Activated B cell treated with CpG ODN at 0.5 μM for 24 hours (primary cell): ENCODE data around the gene RNF121. TPM values are rescaled to one million over a fixed set of nuclear protein-coding genes. Genes with fewer than 3 reads are reported as not detected.

Source experiments
- ATAC-seq: fragments of 200-7000 bp; cut with Tn5 transposase; one replicate; pipeline ENCODE4 v1.10.0; 2021; ENCODE audit warnings: low read depth, mild to moderate bottlenecking, moderate library complexity
- CTCF ChIA-PET: fragments of 350-600 bp; sonication (Branson Sonifier 250); formaldehyde crosslinking; loops from one replicate; lab custom pipeline; 2021; ENCODE audit warnings: antibody characterized with exemption; lab: Charles Lee
- POLR2A ChIA-PET: fragments of 350-600 bp; sonication (Branson Sonifier 250); formaldehyde crosslinking; loops from one replicate; lab custom pipeline; 2021; ENCODE audit warnings: antibody characterized with exemption; lab: Charles Lee
- DNase-seq: peaks from one replicate; pipeline ENCODE4 v3.0.0; 2022
- H3K27ac Mint-ChIP-seq: one replicate; pipeline ENCODE4 v1.8.0; 2020; ENCODE audit warnings: mixed read lengths
- H3K27me3 Mint-ChIP-seq: one replicate; pipeline ENCODE4 v1.8.0; 2021; ENCODE audit warnings: mixed read lengths
- H3K36me3 Mint-ChIP-seq: one replicate; pipeline ENCODE4 v1.8.0; 2021; ENCODE audit warnings: low read depth, mixed read lengths
- H3K4me1 Mint-ChIP-seq: one replicate; pipeline ENCODE4 v1.8.0; 2021; ENCODE audit warnings: mixed read lengths
- H3K4me3 Mint-ChIP-seq: one replicate; pipeline ENCODE4 v1.8.0; 2020; ENCODE audit warnings: mild to moderate bottlenecking, mixed read lengths
- H3K9me3 Mint-ChIP-seq: one replicate; pipeline ENCODE4 v1.8.0; 2020; ENCODE audit warnings: mixed read lengths
- intact Hi-C: fragments of 100-400 bp; cut with micrococcal nuclease; formaldehyde crosslinking; loops from one replicate; pipeline ENCODE4 v1.15.1; 2024
- total RNA-seq: library from RNA; stranded (reverse); gene quantifications from 2 replicates; pipeline ENCODE4 v1.2.3, GENCODE V29; 2022
- TF ChIP-seq, protein P1 (sequence below): fragments of 200-600 bp; IDR thresholded peaks from one replicate; pipeline ENCODE4 v1.8.0; 2022; ENCODE audit warnings: antibody characterized with exemption, mild to moderate bottlenecking

The RNF121 gene
- total RNA-seq, 1 donor from 2014 or later = 47.4 TPM

- CTCF ChIA-PET = interaction anchor here (1.7 to 2.5 kb wide), 2 partner anchors 18 to 95 kb away, joined by 7 to 9 read pairs; no protein-coding TSS in a partner anchor
- no peak for ATAC-seq
These were observed 67.0 kb downstream of the RNF121 start for GRCh38 chr11:71995726-71996291.

GRCh38 chr11:71996517-71996916 is 67.7 kb downstream of the RNF121 start:
- POLR2A ChIA-PET = interaction anchor here (5.1 kb wide), 1 partner anchor 11 kb away, joined by 19 read pairs; no protein-coding TSS in a partner anchor
- no peak for ATAC-seq
- TF ChIP-seq, protein P1, sequence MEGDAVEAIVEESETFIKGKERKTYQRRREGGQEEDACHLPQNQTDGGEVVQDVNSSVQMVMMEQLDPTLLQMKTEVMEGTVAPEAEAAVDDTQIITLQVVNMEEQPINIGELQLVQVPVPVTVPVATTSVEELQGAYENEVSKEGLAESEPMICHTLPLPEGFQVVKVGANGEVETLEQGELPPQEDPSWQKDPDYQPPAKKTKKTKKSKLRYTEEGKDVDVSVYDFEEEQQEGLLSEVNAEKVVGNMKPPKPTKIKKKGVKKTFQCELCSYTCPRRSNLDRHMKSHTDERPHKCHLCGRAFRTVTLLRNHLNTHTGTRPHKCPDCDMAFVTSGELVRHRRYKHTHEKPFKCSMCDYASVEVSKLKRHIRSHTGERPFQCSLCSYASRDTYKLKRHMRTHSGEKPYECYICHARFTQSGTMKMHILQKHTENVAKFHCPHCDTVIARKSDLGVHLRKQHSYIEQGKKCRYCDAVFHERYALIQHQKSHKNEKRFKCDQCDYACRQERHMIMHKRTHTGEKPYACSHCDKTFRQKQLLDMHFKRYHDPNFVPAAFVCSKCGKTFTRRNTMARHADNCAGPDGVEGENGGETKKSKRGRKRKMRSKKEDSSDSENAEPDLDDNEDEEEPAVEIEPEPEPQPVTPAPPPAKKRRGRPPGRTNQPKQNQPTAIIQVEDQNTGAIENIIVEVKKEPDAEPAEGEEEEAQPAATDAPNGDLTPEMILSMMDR = no peak
- intact Hi-C loops = no loop called here
- H3K4me1 Mint-ChIP-seq = peaks cover 67% of the 10 kb centered on the region
- CTCF ChIA-PET = interaction anchor here (1.5 to 1.7 kb wide), 2 partner anchors 10 to 95 kb away, joined by 5 to 7 read pairs; no protein-coding TSS in a partner anchor
- DNase-seq = no peak
- H3K36me3 Mint-ChIP-seq = peaks cover 20% of the 10 kb centered on the region
- H3K9me3 Mint-ChIP-seq = no peaks in the 10 kb centered on the region
- H3K27me3 Mint-ChIP-seq = no peaks in the 10 kb centered on the region
- H3K4me3 Mint-ChIP-seq = no peak overlapping the region
- H3K27ac Mint-ChIP-seq = no peak overlapping the region

More at GRCh38 chr11:71995726-71996291, 67.0 kb downstream of the RNF121 start:
- no peak overlapping the region for H3K4me3 Mint-ChIP-seq
- peaks cover 17% of the 10 kb centered on the region for H3K36me3 Mint-ChIP-seq
- TF ChIP-seq, protein P1 = no peak
- no peaks in the 10 kb centered on the region for H3K9me3 Mint-ChIP-seq
- no peak overlapping the region for H3K27ac Mint-ChIP-seq
- no peaks in the 10 kb centered on the region for H3K27me3 Mint-ChIP-seq
- POLR2A ChIA-PET = interaction anchor here (1.5 to 5.1 kb wide), 2 partner anchors 10 to 19 kb away, joined by 3 to 19 read pairs; no protein-coding TSS in a partner anchor
- H3K4me1 Mint-ChIP-seq = peaks cover 74% of the 10 kb centered on the region
- intact Hi-C loops = loop anchor here (2.0 kb wide), 1 partner anchor 13 kb away; no protein-coding TSS in a partner anchor
- DNase-seq = no peak

DNA sequence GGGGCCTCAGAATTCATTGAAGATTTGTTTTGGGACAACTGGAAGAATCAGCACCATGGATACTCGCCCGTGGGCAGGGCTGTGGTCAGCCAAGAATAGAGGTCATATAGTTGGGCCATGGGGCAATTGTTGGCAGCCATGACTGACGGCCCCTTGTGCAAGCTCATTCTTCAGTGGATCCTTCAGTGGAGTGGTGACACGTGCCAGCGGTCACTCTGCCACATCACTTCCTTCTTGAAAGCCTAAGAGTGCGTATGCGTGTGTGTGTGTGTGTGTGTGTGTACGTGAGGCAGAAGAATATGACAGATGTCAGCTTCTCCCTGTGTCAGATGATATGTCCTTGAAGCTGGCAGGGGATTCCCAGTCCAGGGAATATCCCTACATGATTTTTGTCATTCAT is 68.1 kb downstream of the RNF121 start:
- no peak for ATAC-seq
- ChIA-PET POLR2A (interaction anchor here (5.1 kb wide), 1 partner anchor 11 kb away, joined by 19 read pairs; no protein-coding TSS in a partner anchor), CTCF (interaction anchor here (1.5 kb wide), 1 partner anchor 11 kb away, joined by 5 read pairs; no protein-coding TSS in a partner anchor)
- H3K9me3 Mint-ChIP-seq = no peaks in the 10 kb centered on the region
- H3K27ac Mint-ChIP-seq = no peak overlapping the region
- H3K4me3 Mint-ChIP-seq = no peak overlapping the region
- peaks cover 24% of the 10 kb centered on the region for H3K36me3 Mint-ChIP-seq
- no peak for DNase-seq
- intact Hi-C loops = no loop called here
- TF ChIP-seq, protein P1 = no peak
- no peaks in the 10 kb centered on the region for H3K27me3 Mint-ChIP-seq
- H3K4me1 Mint-ChIP-seq = peaks cover 65% of the 10 kb centered on the region

DNA sequence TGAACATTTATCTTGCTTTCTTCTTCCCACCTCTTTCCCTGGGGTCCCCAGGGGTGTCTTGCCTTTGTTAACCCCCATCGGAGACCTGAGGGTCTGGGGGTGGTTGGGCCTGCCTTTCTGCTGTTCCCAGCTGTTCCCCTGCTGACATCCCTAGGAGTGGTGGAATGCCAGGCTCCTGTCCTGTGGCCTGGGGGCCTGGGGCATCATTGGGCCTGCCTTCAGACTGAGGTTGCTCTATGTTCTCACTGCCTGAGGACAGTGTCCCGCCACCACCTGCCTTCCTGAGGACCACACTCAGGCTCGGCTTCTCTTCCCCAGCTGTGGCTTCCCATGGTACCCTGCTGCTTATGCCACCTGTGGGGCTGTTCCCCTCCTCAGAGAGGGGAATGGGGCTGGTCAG is 68.7 kb downstream of the RNF121 start:
- intact Hi-C loops = no loop called here
- Mint-ChIP-seq H3K36me3 (peaks cover 31% of the 10 kb centered on the region), H3K4me3 (no peak overlapping the region), H3K9me3 (no peaks in the 10 kb centered on the region), H3K27ac (no peak overlapping the region), H3K27me3 (no peaks in the 10 kb centered on the region), H3K4me1 (peaks cover 59% of the 10 kb centered on the region)
- ChIA-PET POLR2A (interaction anchor here (5.1 kb wide), 1 partner anchor 12 kb away, joined by 19 read pairs; no protein-coding TSS in a partner anchor), CTCF (interaction anchor here (1.5 to 3.3 kb wide), 2 partner anchors 12 to 20 kb away, joined by 5 to 13 read pairs; no protein-coding TSS in a partner anchor)
- no peak for DNase-seq
- ATAC-seq = no peak
- TF ChIP-seq, protein P1 = no peak

DNA sequence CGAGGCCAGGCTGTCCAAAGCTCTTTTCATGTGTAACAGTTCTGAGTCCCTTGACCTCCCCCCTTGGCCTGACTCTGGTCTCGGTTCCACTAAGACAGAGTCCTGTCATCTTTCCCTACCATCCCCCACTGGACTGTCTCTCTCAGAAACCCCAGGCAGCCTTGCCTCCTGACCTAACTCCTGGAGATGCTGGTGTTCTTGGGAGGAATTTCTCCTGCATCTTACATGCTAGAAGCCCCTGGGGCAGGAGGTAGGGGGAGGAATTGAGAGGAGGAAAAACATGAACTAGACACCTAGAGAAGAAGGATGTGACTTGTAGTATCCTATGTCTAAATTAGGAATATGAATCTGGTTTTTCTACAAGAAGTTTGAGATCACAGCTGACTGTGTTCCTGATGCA is 69.2 kb downstream of the RNF121 start:
- Mint-ChIP-seq H3K27me3 (no peaks in the 10 kb centered on the region), H3K4me1 (peaks cover 54% of the 10 kb centered on the region), H3K9me3 (no peaks in the 10 kb centered on the region), H3K36me3 (peaks cover 35% of the 10 kb centered on the region), H3K27ac (peak overlapping the region; percentile 93), H3K4me3 (no peak overlapping the region)
- DNase-seq (no peak), ATAC-seq (no peak)
- TF ChIP-seq, protein P1 = no peak
- CTCF ChIA-PET = interaction anchor here (0.7 to 3.3 kb wide), 5 partner anchors 12 to 86 kb away, joined by 3 to 13 read pairs (median 5); no protein-coding TSS in a partner anchor
- POLR2A ChIA-PET = interaction anchor here (0.6 to 5.1 kb wide), 4 partner anchors 12 to 545 kb away, joined by 3 to 19 read pairs (median 4); partner anchors contain the start of gene NADSYN1
- intact Hi-C loops = no loop called here
